Skin epidermis (tissue), 12 donors: Measurements from ENCODE around the gene AXL.
"Not testable (repeated sequence)": the region's sequence is repeated elsewhere in the genome, so short reads cannot be mapped to it uniquely, and the experiment has no call there.

Experiments
- H3K27ac ChIP-seq, 21 experiments: fragments of 200-600 bp; sonication (generic) in 11 of 21; one replicate each; pipeline ENCODE4 v1.5.0; 2020; ENCODE audit warnings: mild to moderate bottlenecking in 3 of 21, inconsistent platforms in 2 of 21, moderate library complexity in 2 of 21
- H3K4me3 ChIP-seq, 7 experiments: fragments of 200-600 bp; sonication (generic) in 2 of 7; one replicate each; pipeline ENCODE4 v1.5.0; 2020; ENCODE audit warnings: inconsistent platforms in 2 of 7, mild to moderate bottlenecking in 2 of 7, moderate library complexity in 1 of 7

AXL gene

DNA sequence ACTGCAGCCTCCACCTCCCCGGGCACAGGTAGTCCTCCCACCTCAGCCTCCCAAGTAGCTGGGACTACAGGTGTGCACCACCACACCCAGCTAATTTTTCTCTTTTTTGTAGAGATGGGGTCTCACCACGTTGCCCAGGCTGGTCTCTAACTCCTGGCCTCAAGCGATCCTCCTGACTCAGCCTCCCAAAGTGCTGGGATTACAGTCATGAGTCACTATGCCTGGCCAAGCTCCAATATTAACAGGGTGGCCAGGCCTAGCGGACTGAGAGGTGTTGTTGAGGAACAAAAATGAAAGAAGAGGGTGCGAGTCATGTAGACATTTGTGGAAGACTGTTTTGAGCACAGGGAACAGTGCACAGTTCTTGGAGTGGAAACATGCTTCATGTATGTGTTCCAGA, 10.3 kb downstream of the AXL start:
- not testable (repeated sequence) for H3K4me3 ChIP-seq, H3K27ac ChIP-seq

- no peak overlapping the region for H3K4me3 ChIP-seq
- peak overlapping the region in 4 of 21 experiments; percentile 10 to 49 (median 23) for H3K27ac ChIP-seq
Observed at GRCh38 chr19:41230067-41230857, 11.2 kb downstream of the AXL start.

DNA sequence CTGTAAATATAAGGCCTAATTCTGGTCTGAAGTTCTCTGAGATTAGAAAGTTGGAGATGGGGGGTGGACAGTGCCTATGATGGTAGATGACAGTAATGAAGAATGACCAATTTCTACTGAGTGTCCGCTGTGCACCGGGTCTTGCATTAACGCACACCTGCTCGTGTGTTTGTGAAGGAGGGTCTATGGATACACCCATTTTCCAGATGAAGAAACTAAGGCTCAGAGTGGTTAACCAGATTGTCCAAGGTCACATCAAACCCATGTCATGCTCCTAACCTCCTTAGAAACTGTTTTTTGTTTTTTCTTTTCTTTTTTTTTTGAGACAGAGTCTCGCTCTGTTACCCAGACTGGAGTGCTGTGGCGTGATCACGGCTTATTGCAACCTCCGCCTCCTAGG, 13.7 kb downstream of the AXL start:
- Histone ChIP-seq H3K27ac (peak overlapping the region in 2 of 21 experiments; percentile 17 to 36), H3K4me3 (no peak overlapping the region)

GRCh38 chr19:41233748-41234240, 14.8 kb downstream of the AXL start:
- Histone ChIP-seq H3K4me3 (no peak overlapping the region), H3K27ac (peak overlapping the region in 4 of 21 experiments; percentile 26 to 49 (median 36))

DNA sequence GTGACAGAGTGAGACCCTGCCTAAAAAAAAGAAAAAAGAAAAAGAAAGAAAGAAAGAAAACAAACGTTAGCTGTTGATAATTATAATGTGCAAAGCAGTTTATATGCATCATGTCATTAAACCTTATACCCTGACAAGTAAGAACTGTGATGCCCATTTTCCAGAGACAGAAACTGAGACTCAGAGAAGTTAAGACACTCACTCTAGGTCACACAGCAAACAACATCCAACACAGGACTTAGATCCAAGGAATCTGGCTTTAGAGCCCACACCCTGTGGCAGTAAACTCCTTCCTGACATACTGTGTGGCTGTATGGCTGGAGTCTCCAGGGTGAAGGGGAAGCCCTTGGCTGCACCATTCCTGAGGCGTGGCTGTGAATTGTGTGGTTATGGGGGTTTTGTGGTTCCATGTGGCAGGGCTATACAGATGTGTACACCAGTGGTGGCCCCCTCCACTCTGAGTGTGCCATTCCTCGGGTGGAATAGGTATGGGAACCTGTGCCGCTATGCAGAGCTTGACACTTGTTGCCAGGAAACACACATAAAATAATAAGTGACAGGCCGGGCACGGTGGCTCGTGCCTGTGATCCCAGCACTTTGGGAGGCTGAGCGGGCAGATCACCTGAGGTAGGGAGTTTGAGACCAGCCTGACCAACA, 15.6 kb downstream of the AXL start:
- no peak overlapping the region for H3K4me3 ChIP-seq

GRCh38 chr19:41235480-41235879, 16.5 kb downstream of the AXL start:
- H3K27ac ChIP-seq: no peak overlapping the region

More for the DNA sequence above, 15.6 kb downstream of the AXL start:
- peak overlapping the region in 1 of 21 experiments; percentile 29 for H3K27ac ChIP-seq

GRCh38 chr19:41238244-41238643, 19.2 kb downstream of the AXL start:
- H3K4me3 ChIP-seq: no peak overlapping the region

More at GRCh38 chr19:41235480-41235879, 16.5 kb downstream of the AXL start:
- no peak overlapping the region for H3K4me3 ChIP-seq

DNA sequence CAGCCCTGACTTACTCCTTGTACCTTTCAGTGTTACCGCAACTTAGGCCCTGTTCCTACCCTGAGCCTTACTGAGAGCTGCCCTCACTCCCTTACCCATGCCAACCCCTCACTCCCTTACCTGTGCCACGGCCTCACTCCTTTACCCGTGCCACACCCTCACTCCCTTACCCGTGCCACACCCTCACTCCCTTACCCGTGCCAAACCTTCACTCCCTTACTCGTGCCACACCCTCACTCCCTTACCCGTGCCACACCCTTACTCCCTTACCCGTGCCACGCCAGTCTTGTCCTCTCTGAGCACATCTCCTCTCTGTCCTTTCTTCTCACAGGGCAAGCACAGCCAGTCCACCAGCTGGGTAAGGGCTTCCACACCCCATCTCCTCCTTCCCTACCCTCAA, 20.3 kb downstream of the AXL start:
- H3K27ac ChIP-seq: no peak overlapping the region
- H3K4me3 ChIP-seq: no peak overlapping the region

More at GRCh38 chr19:41238244-41238643, 19.2 kb downstream of the AXL start:
- no peak overlapping the region for H3K27ac ChIP-seq

DNA sequence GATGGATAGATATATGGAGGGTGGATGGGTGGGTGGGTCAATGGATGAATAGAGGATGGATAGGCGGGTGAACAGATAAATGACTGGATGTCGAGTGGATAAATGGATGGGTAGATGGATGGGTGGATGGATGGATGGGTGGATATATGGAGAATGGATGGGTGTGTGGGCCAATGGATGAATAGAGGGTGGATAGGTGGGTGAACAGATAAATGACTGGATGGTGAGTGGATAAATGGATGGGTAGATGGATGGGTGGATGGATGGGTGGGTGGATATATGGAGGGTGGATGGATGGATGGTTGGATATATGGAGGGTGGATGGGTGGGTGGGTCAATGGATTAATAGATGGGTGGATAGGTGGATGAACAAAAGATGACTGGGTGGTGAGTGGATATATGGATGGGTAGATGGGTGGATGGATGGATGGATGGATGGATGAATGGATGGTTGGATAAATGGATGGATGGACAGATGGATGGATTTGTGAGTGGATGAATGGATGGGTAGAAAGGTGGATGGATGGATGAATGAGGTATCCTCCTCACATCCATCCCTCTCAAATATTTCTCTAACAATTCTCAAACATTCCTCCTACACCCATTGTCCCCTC, 21.0 kb downstream of the AXL start:
- no peak overlapping the region for H3K27ac ChIP-seq

DNA sequence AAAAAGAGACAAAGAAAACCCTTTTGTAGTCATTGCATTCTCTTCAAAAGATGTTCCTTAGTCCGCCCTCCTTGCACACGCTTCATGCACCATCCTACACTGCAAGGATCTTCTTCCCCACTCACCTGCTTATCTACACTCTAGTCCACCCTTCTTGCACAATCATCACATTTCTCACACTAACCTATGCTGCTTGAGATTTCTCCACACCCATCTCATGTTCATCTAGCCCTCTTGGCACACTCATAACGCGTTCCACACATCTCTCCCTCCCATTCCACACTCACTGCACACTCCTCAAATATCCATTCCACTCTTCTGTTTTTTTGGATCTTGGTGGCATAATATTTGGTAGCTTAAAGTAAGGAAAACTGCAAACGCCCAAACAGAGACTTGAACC, 22.8 kb downstream of the AXL start:
- H3K4me3 ChIP-seq: no peak overlapping the region
- no peak overlapping the region for H3K27ac ChIP-seq

More for the DNA sequence above, 21.0 kb downstream of the AXL start:
- H3K4me3 ChIP-seq: no peak overlapping the region

DNA sequence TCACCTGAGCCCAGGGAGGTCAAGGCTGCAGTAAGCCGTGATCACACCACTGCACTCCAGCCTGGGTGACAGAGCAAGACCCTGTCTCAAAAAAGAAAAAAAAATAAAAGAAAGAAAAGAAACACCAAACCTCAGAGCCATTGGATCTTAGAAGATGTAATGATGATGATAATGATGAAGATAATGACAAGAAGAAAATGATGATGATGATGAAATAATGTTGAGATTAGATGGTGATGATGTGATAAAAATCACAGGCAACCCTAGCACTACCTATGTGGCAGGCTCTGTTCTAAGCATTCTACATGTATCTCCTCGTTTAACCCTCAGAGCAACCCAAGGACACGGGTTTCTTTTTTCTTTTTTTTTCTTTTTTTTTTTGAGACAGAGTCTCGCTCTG, 25.1 kb downstream of the AXL start:
- Histone ChIP-seq H3K4me3 (no peak overlapping the region), H3K27ac (no peak overlapping the region)

- no peak overlapping the region for H3K27ac ChIP-seq
- H3K4me3 ChIP-seq: no peak overlapping the region
Observed at GRCh38 chr19:41245843-41246242, 26.8 kb downstream of the AXL start.

- H3K4me3 ChIP-seq: no peak overlapping the region
- H3K27ac ChIP-seq: no peak overlapping the region
Observed at GRCh38 chr19:41248895-41249294, 29.9 kb downstream of the AXL start.

DNA sequence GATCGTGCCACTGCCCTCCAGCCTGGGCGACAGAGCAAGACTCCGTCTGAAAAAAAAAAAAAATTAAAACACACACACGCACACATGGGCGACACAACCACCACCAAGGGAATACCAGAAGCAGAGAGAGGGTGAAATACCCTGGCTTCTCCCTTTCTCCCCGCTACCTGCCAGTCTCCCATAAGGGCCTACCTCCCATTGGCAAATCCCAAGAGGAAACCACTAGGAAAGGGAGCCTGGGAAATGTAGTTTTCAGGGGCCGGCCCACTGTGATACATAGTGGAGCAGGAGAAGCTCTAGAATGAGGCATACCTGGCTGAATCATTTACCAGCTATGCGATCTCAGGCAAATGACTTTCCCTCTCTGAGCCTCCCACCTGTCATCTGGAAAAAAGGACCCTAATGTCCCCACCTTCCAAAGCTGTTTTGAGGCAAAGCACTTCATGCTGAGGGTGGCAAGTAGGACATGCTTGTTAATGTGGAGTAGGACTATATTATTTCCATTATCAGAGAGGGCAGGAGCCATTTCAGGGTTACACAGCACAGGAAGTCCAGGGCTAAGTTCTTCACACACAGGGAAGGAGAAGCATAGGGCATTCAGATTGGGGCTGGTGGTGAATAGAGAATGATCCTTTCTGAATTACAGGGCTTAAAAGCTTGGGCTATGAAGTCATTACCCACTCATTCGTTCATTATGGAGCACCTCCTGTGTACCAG, 30.8 kb downstream of the AXL start:
- H3K4me3 ChIP-seq: no peak overlapping the region
- no peak overlapping the region for H3K27ac ChIP-seq

GRCh38 chr19:41253660-41254059, 34.6 kb downstream of the AXL start:
- H3K27ac ChIP-seq: no peak overlapping the region
- H3K4me3 ChIP-seq: no peak overlapping the region

DNA sequence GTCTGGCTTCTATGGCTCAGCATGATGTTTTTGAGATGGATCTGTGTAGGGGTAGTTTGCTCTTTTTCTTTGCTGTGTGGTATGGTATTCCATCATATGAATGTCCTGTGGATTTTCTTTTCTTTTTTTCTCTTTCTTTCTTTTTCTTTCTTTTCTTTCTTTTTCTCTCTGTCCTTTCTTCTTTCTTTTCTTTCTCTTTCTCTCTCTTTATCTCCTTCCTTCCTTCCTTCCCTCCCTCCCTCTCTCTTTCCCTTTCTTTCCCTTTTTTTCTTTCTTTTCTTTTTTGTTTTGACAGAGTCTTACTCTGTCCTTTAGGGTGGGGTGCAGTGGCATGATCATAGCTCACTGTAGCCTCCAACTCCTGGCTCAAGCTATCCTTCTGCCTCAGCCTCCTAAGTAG, 36.1 kb downstream of the AXL start:
- Histone ChIP-seq H3K4me3 (no peak overlapping the region), H3K27ac (no peak overlapping the region)

DNA sequence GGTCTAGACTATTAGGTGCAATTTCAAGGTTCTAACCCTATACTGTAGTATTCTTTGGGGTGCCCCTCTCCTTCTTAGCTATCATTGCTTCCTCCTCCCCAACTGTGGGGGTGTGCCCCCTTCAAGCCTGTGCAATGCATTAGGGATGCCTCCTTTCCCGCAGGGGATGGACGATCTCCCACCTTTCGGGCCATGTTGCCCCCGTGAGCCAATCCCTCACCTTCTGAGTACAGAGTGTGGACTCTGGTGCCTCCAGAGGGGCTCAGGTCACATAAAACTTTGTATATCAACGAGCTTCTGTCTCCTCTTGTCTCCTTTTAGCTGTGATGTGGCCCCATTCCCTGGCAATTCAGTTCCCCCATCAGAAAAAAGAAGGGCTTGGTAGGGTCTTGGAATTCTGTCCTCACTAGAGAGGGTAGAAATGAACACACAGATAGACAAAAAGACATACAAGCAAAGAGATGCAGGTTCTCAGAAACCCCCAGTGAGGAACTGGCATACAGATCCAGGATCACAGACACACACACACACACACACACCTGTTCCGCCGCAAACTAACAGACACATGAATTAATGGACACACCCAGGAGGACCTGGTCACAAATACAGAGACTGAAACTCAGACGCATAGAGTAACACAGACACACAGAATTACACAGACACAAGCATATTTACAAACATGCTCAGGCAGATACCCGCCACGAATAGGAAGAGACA, 42.6 kb downstream of the AXL start:
- H3K27ac ChIP-seq: peak overlapping the region in 20 of 21 experiments; percentile 12 to 99 (median 96)

GRCh38 chr19:41263042-41263849, 44.2 kb downstream of the AXL start:
- H3K4me3 ChIP-seq: peak overlapping the region; percentile 56 to 88 (median 58)
- peak overlapping the region; percentile 78 to 99 (median 96) for H3K27ac ChIP-seq

More for the DNA sequence above, 42.6 kb downstream of the AXL start:
- H3K4me3 ChIP-seq: peak overlapping the region; percentile 56 to 88 (median 58)
